GM20000 (cell line): ENCODE data around the gene TBCK.

Experiments used
- DNase-seq: peaks from one replicate; pipeline ENCODE4 v3.0.0; 2012; ENCODE audit warnings: low spot score
- CTCF ChIP-seq: IDR thresholded peaks from 2 replicates; pipeline ENCODE4 v1.5.1; 2012; ENCODE audit warnings: mild to moderate bottlenecking, control low read depth; ENCODE audit errors: extremely low read depth, missing control alignments

Gene TBCK

GRCh38 chr4:106264331-106264728 lies 51.7 kb downstream of the TBCK start:
- no peak for TF ChIP-seq CTCF
- no peak for DNase-seq

- no peak for TF ChIP-seq CTCF
- no peak for DNase-seq
These were observed 52.2 kb downstream of the TBCK start for GRCh38 chr4:106263594-106264330.

- TF ChIP-seq CTCF = no peak
- DNase-seq = no peak
These were observed 54.0 kb downstream of the TBCK start for GRCh38 chr4:106261980-106262379.

- no peak for TF ChIP-seq CTCF
- DNase-seq = no peak
These were observed 57.6 kb downstream of the TBCK start for GRCh38 chr4:106258145-106259045.

GRCh38 chr4:106256190-106256589 lies 59.8 kb downstream of the TBCK start:
- no peak for TF ChIP-seq CTCF
- DNase-seq = no peak

GRCh38 chr4:106255195-106255594 lies 60.8 kb downstream of the TBCK start:
- no peak for DNase-seq
- no peak for TF ChIP-seq CTCF
